Aorta (tissue), 5 donors: ENCODE data around the gene EXOC2. TPM values are rescaled to one million over a fixed set of nuclear protein-coding genes. Genes with fewer than 3 reads are reported as not detected.

Experiments used
- ATAC-seq: fragments of 200-7000 bp; cut with Tn5 transposase; one replicate; pipeline ENCODE4 v1.9.1; 2022; ENCODE audit warnings: moderate library complexity; ENCODE audit not compliant: low FRiP score
- DNase-seq, 2 donors: peaks; one replicate each; pipeline ENCODE4 v3.0.0-alpha.2; 2020
- H3K27ac ChIP-seq, 2 donors: one replicate each; pipeline ENCODE4 v1.5.1; 2013; ENCODE audit warnings: low read length in 2 of 2, mild to moderate bottlenecking in 2 of 2, moderate library complexity in 2 of 2, control low read depth in 1 of 2, inconsistent platforms in 1 of 2, low read depth in 1 of 2
- H3K27me3 ChIP-seq, 2 donors: one replicate each; pipeline ENCODE4 v1.6.1; 2013; ENCODE audit warnings: control low read depth in 1 of 2, low read length in 1 of 2, mild to moderate bottlenecking in 1 of 2, moderate library complexity in 1 of 2; ENCODE audit not compliant: insufficient read depth in 2 of 2, control insufficient read depth in 1 of 2
- H3K36me3 ChIP-seq, 2 donors: one replicate each; pipeline ENCODE4 v1.6.1; 2013; ENCODE audit warnings: control low read depth in 1 of 2, low read length in 1 of 2, mild to moderate bottlenecking in 1 of 2; ENCODE audit not compliant: insufficient read depth in 2 of 2, control insufficient read depth in 1 of 2
- H3K4me1 ChIP-seq, 2 donors: one replicate each; pipeline ENCODE4 v1.6.1; 2013; ENCODE audit warnings: low read length in 2 of 2, control low read depth in 1 of 2, mild to moderate bottlenecking in 1 of 2, moderate library complexity in 1 of 2; ENCODE audit not compliant: insufficient read depth in 2 of 2, control insufficient read depth in 1 of 2
- H3K4me3 ChIP-seq, 2 donors: one replicate each; pipeline ENCODE4 v1.5.1; 2013; ENCODE audit warnings: low read length in 2 of 2, control low read depth in 1 of 2, mild to moderate bottlenecking in 1 of 2
- H3K9me3 ChIP-seq: one replicate; pipeline ENCODE4 v1.6.1; 2013; ENCODE audit warnings: mild to moderate bottlenecking, low read length; ENCODE audit not compliant: control insufficient read depth
- WGBS, 2 donors: extraction: QIAGEN DNeasy Blood & Tissue Kit; methylation state at CpG; one replicate each; pipeline ENCODE4 v1.1.7; 2013; 5-methylcytosine and 5-hydroxymethylcytosine counted together
- intact Hi-C, 2 donors: fragments of 100-400 bp; cut with DNase I; formaldehyde crosslinking; loops; one replicate each; pipeline versions ENCODE4 v1.14.2 to v1.15.0; 2022
- polyA plus RNA-seq, 2 donors: library from polyadenylated mRNA; stranded (reverse); fragments of 200-250 nt; gene quantifications; one replicate each; pipeline ENCODE4 v1.2.3, GENCODE V29; 2013
- total RNA-seq, 2 donors: library from RNA; stranded (reverse); fragmentation: NEBNext Ultra II Directional; extraction: Animal tissue kit (Norgen Biotek cat#: 25700); gene quantifications; one replicate each; pipeline ENCODE4 v1.2.1, GENCODE V29; 2021
- donor health status: healthy with polysubstance abuse.
- donor health status: Bipolar disorder and iron deficiency.
- donor health status: DM: no; HTN: no; CAD: no.
- donor health status: DM: no; HTN: no; CAD: no.
- donor health status: DM: yes; HTN: yes; CAD: no.

Gene EXOC2
- total and polyA plus RNA-seq, 4 donors, result 3.4 to 22.8 (median 11.7) TPM

DNA sequence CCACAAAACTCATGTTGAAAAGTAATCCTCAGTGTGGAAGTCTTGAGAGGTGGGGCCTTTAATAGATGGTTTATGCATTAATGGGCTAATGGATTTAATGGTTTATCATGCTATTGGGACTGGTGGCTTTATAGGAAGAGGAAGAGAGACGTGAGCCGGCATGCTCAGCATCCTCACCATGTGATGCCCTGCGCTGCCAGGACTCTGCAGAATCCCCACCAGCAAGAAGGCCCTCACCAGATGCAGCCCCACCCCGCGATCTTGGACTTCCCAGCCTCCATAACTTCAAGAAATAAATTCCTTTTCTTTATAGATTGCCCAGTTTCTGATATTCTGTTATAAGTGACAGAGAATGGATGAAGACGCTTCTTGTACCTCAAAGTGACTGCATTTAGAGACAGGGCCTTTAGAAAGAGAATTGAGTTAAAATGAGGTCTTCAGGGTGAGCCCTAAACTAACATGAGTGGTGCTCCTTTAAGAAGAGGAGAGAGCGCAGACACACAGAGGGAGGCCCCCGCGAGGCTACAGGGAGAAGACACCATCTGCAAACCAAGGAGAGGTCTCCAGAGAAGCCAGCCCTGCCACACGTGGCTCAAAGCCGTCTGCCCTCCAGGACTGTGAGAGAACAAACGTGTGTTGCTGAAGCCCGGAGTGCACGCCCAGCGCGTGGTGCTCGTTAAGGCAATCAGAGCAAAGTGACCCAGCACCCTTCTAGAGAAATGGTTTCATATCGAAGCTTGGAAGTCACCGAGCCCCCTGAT, 244.5 kb downstream of the EXOC2 start:
- no peak overlapping the region for H3K27ac ChIP-seq
- intact Hi-C loops, result no loop called here
- no peaks in the 10 kb centered on the region for H3K4me1 ChIP-seq
- no peaks in the 10 kb centered on the region for H3K27me3 ChIP-seq
- H3K9me3 ChIP-seq, result no peaks in the 10 kb centered on the region
- peak in 1 of 2 donors; percentile 56 for DNase-seq
- no peak overlapping the region for H3K4me3 ChIP-seq
- H3K36me3 ChIP-seq, result no peaks in the 10 kb centered on the region
- ATAC-seq, result no peak
- 89 to 90% methylated on average over 19 of the region's 19 CpGs for WGBS, 2 donors

GRCh38 chr6:447381-448165, 245.4 kb downstream of the EXOC2 start:
- H3K27me3 ChIP-seq, result no peaks in the 10 kb centered on the region
- intact Hi-C loops, result no loop called here
- no peaks in the 10 kb centered on the region for H3K9me3 ChIP-seq
- H3K4me3 ChIP-seq, result no peak overlapping the region
- H3K36me3 ChIP-seq, result no peaks in the 10 kb centered on the region
- 85% methylated on average over 28 to 29 of the region's 29 CpGs for whole genome bisulfite sequencing, 2 donors
- H3K27ac ChIP-seq, result no peak overlapping the region
- DNase-seq (no peak), ATAC-seq (no peak)
- no peaks in the 10 kb centered on the region for H3K4me1 ChIP-seq

GRCh38 chr6:446418-447366, 246.2 kb downstream of the EXOC2 start:
- intact Hi-C loops, result no loop called here
- Histone ChIP-seq H3K27me3 (no peaks in the 10 kb centered on the region), H3K36me3 (no peaks in the 10 kb centered on the region), H3K9me3 (no peaks in the 10 kb centered on the region), H3K4me1 (no peaks in the 10 kb centered on the region), H3K27ac (no peak overlapping the region), H3K4me3 (no peak overlapping the region)
- ATAC-seq (peak; percentile 37), DNase-seq (peak in 1 of 2 donors; percentile 57)
- WGBS, 2 donors, result 85 to 87% methylated on average over 28 of the region's 28 CpGs

GRCh38 chr6:445571-446417, 247.1 kb downstream of the EXOC2 start:
- DNase-seq, result peak in 1 of 2 donors; percentile 59
- 76 to 78% methylated on average over 8 to 11 of the region's 11 CpGs for WGBS, 2 donors
- H3K9me3 ChIP-seq, result no peaks in the 10 kb centered on the region
- H3K36me3 ChIP-seq, result no peaks in the 10 kb centered on the region
- ATAC-seq, result no peak
- no peak overlapping the region for H3K4me3 ChIP-seq
- no peaks in the 10 kb centered on the region for H3K27me3 ChIP-seq
- H3K4me1 ChIP-seq, result no peaks in the 10 kb centered on the region
- intact Hi-C loops, result no loop called here
- H3K27ac ChIP-seq, result no peak overlapping the region

GRCh38 chr6:444653-445275, 248.2 kb downstream of the EXOC2 start:
- peak in 1 of 2 donors; percentile 35 for DNase-seq
- no peaks in the 10 kb centered on the region for H3K27me3 ChIP-seq
- H3K4me3 ChIP-seq, result no peak overlapping the region
- no peak for ATAC-seq
- no peaks in the 10 kb centered on the region for H3K9me3 ChIP-seq
- no peaks in the 10 kb centered on the region for H3K4me1 ChIP-seq
- 80 to 83% methylated on average over 18 of the region's 18 CpGs for WGBS, 2 donors
- H3K27ac ChIP-seq, result no peak overlapping the region
- intact Hi-C loops, result no loop called here
- no peaks in the 10 kb centered on the region for H3K36me3 ChIP-seq

- Histone ChIP-seq H3K4me3 (no peak overlapping the region), H3K4me1 (no peaks in the 10 kb centered on the region), H3K27ac (no peak overlapping the region), H3K36me3 (no peaks in the 10 kb centered on the region), H3K9me3 (no peaks in the 10 kb centered on the region), H3K27me3 (no peaks in the 10 kb centered on the region)
- ATAC-seq (no peak), DNase-seq (no peak)
- 81% methylated on average over 19 of the region's 19 CpGs for WGBS, 2 donors
- intact Hi-C loops, result no loop called here
Measured at GRCh38 chr6:443621-444159, 249.2 kb downstream of the EXOC2 start.

GRCh38 chr6:441126-441920, 251.6 kb downstream of the EXOC2 start:
- Histone ChIP-seq H3K27ac (no peak overlapping the region), H3K4me3 (no peak overlapping the region), H3K9me3 (no peaks in the 10 kb centered on the region), H3K4me1 (no peaks in the 10 kb centered on the region), H3K36me3 (no peaks in the 10 kb centered on the region), H3K27me3 (no peaks in the 10 kb centered on the region)
- DNase-seq, result no peak
- WGBS, 2 donors, result 87 to 88% methylated on average over 12 of the region's 12 CpGs
- intact Hi-C loops, result no loop called here
- ATAC-seq, result no peak
